HG02840 (cell line): ENCODE data around the gene ENPP7.

Source experiments
- ATAC-seq: cut with Tn5 transposase; IDR thresholded peaks from one replicate; pipeline ENCODE4 v1.9.1; 2021; ENCODE audit warnings: mild to moderate bottlenecking, moderate library complexity, moderate number of reproducible peaks; ENCODE audit not compliant: unreplicated experiment, low FRiP score

The ENPP7 gene

DNA sequence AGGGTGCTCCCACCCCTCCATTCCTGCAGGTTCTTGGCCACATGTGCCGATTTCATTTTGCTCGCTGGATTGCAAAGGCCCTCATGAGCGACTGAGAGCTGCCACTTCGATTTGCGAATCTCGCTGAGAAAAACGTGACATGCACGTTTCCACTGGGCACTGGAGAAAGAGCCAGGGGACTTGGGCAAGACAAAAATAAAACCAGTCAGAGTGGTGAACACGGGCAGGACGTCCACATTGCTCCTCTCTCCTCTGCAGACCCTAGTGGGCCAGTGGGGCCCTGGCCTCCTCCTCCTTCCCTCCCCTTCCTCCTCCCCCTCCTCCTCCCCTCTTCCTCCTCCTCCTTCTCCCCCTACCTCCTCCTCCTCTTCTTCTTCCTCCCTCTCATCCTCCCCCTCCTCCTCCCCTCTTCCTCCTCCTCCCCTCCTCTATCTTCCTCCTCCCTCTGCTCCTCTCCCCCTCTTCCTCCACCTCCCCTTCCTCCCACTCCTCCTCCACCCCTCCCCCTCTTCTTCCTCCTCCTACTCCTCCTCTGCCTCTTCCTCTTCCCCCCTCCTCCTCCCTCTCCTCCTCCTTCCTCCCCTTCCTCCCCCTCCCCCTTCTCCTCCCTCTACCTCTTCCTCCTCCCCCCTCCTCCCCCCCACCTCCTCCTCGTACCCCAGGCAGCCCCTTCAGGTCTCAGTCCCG lies 28.1 kb upstream of the ENPP7 start:
- ATAC-seq: no peak

DNA sequence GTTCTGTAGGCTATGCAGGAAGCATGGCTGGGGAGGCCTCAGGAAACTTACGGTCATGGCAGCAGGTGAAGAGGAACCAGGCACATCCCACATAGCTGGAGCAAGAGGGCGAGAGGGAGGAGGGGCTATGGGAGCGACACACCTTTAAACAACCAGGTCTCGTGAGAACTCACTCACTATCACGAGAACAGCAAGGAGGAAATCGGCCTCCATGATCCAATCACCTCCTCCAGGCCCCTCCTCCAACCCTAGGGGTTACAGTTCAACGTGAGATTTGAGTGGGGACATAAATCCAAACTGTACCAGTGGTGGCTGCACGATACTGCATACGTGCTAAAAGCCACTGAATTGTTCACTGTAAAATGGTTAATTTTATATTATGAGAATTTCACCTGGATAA lies 26.1 kb upstream of the ENPP7 start:
- no peak for ATAC-seq

DNA sequence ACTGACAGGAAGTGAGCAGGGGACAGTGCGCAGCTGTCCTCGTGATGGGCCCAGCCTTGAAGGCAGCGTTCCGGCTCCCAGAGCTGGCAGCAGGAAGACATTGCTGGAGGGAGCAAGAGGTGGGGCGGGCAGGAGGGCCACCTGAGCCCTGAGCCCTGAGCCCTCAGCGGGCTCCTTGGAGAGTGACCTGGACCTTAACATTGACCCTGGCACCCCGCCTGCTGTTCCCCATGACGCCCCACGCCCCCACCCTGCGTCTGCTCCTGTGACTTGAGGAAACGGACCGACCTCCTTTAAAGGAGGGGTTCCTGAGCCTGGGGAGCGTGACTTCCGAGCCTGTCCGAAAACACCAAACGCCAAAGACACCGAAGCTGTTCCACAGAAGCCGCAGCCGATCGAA lies 25.1 kb upstream of the ENPP7 start:
- no peak for ATAC-seq

DNA sequence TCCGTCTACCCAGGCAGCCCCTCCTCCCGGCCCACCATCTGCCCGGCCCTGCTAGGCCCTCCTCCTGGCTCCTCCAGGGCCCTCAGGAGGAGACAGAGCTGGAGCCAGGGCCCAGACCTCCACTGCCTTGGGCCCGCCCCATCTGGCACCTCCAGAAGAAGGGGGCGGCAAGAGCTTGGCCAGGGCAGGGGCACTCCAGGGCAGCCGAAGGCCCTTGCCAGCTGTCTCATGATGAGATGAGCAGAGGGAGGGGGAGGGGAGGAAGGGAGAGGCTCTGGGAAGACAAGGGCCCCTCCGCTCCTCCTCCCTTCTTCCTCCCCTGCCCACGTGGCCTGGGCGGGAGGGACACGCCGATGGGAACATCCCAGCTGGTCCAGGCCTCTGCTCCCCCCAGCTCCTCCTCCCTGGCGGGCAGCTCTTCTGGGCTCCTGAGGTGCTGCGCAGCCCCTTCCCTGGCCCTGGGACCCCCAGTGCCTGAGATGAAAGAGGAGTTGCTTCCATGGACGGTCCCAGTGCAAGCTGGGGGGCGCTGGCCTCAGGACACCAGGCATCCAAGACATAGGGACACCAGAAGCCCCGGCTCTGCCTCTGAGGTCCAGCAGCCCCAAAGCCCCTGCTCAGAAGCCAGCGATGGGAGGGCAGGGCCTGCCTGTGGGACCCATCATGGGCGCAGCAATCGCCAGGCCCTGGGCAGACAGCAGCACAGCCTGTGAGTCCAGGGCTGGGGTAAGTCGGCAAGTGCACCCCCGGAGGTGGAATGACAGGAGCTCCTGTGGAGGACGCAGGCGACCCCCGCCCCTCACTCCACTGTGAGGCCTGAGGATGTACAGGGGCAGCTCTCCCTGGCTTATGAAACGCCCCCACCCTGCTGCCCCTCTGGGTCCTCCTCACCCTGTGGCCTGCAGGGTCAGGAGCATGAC lies 23.6 kb upstream of the ENPP7 start:
- no peak for ATAC-seq

DNA sequence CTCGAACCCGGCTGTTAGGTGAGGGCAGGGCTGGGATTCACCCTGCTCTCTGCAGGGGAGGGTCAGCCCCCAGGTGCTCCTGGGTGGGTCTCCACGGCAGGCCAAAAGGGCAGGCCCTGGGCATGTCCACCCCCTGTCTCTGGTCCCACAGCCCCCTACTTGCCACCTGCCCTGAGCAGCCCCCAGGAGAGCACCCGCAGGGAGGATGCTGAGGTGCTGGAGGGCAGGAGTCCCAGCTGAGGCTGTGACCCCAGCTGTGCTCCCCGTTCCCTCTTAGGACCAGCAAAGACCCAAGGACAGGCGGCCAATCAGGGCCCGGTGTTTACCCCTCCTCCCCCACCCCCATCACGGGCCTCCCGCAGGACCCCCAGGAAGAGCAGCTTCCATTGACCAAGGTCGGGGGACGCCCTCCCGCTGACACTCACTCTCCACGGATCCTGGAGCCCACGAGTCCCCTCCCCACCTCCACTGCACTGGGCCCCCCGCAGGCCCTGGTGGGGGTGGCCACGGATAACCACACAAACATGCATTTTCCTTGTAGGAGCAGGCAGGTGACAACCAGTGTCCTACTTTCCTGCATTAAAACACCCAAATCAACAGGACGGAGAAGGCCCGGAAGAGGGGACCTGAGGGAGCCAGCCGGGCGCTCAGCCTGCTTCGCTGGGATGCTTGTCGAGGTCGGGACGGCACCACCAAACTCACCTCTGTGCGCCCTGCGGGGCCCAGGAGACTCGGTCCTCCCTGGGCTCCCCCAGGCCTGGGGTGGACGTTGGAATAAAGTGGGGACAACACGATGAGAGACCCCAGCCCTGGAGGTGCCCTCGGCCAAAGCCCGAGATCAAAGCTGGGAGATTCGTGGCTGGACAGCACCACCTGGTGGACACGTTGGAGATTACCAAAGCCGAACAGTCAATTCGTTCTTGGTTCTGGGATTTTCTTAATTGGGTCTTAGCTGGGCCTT lies 22.5 kb upstream of the ENPP7 start:
- ATAC-seq: no peak

DNA sequence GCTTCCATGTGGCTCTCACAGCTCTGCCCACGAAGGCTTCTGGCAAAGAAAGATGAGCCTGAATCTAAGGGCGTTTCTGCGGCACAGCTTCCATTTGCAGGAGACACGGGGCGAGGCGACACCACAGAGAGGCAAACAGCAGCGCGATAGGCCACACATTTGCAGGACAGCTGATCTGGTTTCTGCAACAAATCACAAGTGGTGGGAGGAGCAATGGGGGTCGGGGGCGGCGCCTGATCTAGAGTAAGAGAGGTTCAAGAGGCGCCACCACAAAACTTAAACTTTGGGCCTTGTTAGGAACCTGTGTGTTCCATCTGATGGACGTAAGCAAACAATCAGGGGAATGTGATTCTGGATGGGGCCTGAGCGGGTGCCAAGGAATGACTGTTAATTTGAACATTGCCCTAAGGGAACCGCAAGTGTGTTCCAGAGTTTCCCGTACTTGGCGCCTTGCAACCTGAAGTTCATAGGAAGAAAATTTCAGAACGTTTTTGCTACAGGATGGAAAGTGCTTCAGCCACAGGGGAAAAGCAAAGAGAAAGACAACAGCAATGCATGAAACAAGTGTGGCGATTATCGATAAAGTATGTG lies 18.9 kb upstream of the ENPP7 start:
- no peak for ATAC-seq

DNA sequence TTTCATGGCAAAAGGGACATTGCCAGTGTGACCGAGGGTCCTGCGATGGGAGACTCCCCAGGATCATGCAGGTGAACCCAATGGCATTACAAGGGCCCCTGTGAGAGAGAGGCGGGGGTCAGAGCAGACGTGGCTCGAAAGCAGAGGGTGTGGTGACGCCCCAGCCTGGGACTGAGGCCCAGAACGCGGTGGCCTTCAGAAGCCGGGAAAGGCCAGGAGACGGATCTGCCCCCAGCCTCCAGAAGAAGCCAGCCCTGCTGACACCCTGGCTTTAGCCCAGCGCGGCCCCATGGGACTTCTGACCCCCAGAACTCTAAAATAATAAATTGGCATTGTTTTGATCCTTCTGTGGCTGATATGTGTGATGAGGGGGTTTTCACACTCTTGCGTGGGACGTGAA lies 17.4 kb upstream of the ENPP7 start:
- no peak for ATAC-seq

DNA sequence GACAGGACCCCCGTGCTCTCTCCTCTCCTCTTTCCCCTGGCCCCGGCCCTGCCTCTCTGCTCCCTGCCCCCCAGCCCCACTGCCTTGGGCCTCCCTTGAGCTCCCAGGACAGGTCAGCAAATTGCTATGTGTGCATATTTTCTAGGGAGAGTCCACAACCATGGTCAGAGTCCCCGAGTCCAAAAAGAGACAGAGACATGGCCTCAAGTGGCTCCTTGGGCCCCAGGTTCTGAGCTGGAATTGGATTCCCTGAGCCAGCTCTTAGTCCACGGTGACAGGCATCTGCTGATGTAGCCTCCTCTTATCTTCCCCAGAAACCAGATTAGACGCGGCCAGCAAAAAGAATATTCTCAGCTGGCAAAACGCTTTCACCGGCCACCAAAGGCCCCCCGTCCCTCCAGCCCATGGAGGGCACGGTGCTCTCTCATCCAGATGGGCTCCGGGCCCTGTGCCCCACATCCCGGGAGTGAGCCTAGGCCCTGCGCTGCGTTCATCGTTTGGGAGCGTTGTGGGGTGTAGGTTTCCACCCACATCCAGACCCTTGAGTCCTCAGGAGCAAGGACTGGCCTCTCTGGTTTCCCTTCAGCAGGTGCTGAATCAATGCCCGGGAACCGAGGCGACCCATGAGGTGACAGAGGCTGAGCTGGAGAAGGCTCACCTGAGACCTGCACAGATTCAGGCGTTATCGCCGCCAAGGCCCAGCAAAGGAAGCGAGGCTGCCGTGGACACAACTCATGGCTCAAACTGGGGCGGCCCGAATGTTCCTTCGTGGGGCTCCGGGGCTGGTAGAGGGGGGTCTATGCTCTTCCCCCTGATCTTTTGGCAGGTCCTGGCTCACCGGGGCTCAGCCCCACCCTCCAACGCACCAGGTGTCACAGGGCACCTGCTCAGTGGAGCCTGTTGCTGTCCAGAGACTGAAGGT lies 16.3 kb upstream of the ENPP7 start:
- no peak for ATAC-seq

DNA sequence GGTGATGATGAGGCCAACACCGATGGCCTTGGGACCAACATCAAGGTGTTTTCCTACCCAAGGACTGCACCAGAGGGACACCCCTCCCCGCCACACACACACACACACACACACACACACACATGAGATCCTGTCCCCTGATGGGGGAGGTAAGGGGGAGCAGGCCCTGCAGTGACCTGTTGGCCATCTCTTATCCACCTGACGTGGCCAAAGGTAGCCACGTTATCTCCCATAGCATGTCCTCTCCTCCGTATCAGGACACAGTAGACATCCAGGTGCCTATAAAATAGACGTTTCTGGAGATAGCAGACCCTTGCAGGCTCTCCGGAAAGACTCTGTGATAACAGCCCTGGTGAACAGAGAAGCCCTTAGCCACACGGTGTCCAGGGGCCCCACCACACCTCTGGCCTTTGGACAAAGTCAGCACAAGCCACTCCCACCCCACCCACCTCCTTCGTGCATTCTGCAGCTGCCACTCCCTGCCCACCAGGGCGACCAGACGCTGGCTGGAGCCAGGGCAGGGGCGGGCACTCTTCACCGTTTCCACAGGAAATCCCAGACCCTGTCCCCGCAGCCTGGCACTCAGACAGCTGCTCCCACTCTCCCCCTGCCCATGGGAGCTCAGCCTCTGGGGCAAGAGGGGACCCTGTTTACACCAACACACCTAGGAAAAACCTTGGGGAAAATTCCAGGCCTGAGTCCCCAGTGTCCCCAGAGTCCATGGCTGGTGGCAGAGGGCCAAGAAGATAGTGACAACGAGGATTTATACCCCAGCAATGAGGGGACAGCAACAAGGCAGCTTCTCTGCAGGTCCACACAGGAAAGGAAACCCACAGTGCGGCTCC lies 15.4 kb upstream of the ENPP7 start:
- ATAC-seq: no peak

DNA sequence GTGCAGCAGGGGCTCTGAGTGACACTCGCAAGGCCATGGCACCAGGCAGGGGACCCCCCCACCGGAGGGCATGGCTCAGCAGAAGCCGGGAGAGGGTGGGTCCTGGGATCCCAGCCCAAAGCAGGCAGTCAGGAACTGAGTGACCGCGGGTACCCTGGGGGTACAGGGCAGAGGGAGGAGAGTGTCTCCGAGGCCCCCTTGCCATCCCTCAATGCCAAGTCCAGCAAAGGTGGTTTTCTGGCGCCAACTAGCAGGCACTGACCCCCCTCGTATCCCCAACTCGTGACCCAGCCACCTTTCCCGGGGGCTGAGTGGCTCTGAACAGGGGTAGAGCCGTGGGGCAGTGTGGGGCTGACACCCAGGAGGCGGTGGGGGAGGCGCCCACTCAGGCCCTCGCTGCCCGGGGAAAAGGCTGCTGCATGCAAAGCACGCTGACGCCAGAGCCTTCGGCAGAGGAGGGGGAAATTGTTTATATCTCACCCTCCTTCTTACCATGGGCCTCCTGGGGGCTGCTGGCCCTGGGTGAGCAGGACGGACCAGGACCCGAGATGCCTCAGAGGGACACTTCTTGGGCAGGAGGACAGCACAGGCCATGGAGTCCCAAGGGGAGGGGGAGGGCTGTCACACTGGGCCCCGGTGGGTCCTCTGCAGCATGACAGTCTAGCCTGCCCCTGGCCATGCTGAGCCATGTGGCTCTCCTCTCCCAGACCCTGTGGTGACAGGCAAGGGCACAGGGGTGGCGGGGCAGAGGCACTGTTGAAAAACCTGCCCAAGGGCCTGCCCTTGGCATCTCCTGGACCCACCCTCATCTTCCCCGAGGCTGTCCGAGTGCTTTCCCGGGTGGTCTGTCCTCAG lies 14.6 kb upstream of the ENPP7 start:
- ATAC-seq: no peak

DNA sequence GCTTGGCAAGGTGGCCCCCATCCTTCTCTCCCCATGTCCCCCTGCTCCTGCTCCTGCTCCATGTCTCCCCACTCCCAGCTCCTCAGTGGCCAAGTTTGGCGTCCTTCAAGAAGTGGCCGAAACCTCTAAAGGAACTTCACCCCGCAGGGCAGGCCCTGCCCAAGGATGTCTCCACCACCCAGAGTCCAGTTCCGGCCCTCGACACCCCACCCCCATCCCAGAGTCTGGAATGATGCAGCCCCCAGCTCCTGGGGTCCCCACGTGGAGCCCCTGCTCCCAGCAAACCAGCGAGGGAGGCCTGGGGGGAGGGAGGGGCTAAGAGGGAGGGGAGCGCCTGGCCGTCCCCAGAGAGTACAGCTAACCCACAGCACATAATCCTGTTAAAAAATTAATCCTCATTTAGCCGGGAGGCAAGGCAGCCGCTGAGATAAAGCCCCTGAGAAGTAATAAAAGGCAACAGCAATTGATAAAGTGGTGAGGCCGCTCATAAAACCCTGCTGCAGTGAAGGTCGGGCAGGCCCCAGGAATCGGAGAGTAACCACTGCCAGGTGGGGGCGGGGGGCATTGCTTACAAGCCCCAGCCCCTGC lies 9.9 kb upstream of the ENPP7 start:
- no peak for ATAC-seq

DNA sequence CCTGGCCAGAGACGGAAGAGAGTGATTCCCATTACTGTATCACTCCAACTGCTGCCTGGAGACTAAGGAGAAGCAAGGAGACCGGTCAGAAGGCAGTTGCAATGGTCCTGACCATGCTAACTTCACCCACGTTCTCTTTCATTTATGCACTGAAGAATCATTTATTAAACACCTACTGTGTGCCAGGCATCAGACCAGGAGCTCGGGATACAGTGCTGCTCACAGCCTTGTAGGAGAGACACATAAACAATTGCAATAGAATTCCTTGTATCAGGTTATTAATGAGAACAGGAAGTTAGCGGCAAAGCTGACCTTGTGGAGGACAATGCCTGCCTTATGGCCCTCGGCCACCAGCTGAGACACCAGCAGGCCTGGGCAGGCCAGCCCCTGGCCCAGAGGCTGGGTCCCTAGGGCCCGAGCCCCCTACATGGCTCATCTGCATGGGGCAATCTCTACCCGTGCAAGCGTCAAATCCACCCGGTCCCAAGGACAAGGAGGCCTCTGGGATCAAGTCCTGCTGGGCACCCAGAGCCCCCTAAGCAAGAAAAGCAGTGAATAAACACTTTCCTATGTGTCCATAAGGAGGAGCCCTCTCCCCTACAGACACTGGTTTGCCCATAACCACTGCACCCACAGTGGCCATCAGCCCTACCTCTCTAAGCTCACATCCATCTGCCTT lies 8.6 kb upstream of the ENPP7 start:
- ATAC-seq: no peak

DNA sequence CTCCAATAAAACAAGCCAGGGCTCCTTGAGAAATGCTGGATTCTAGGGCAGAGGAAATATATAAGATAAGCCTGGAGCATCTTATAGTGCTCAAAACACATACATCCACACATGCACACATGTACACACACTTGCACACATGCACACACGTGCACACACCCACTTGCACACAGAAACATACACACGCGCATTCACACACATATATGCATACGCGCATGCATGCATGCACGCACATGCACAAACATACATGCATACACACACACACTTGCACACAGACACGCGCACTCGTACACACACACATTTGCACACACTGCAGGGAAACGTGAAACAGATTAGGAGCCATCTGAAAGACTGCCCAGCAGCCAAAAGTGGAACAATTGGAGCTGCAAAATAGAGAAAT lies 8.0 kb upstream of the ENPP7 start:
- no peak for ATAC-seq

DNA sequence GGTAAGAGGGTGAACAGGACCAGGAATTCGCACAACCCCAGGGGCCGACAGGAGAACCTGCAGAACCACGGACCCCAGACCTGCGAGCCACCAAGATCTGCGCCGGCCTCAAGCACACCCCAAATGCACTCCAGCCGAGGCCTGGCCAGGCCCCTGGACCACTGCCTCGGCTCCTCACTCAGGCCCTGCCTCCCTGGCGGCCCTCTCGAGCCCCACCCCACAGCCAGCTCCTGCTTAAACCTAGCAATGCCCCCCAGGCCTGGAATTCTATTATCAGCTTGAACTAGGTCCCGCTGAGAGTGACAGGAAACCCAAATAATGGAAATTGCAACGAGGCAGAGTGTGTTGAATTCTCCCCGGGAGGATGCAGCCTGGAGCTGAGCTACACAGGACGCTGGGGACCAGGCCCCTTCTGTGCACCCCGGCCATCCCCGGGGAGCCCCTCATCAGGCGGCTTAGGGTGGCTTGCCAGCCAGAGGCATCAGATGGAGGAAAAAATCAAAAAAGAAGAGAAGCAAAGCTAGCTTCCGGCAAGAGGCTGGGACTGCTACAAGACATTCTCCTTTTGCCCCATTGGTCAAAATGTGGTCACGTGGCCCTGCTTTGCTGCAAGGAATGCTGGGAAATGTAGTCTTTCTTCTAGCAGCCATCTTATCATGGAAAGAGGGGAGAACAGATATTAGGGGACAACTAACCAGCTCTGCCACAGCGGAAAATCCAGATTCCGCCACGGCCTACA lies 2.4 kb upstream of the ENPP7 start:
- ATAC-seq: no peak

DNA sequence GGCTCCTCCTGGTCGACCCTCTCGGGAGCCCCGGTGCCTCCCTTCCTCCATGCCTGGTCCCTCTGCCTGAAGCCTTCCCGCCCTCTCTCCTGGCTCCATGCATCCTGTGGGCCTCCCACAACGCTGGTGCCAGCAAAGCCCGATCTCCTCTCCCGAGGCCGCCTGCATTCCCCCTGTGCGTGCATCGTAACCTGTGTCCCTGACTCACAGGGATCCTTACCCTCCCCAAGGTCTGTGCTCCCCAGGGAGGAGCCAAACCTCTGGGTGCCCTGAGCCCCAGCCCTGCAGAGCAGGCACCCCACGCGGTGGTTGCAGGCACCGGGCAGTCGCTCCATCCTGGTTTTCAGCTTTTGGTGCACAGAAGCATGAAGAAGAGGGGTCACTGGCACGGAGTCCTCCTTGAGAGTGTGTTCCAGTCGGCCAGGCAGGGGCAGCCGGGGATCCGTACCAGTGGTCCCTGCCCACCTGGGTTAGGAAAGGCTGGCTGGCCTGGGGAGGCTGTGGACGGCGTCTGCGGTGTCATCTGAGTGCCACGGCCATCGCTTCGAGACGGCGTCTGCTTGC lies 1.8 kb upstream of the ENPP7 start:
- ATAC-seq: no peak

DNA sequence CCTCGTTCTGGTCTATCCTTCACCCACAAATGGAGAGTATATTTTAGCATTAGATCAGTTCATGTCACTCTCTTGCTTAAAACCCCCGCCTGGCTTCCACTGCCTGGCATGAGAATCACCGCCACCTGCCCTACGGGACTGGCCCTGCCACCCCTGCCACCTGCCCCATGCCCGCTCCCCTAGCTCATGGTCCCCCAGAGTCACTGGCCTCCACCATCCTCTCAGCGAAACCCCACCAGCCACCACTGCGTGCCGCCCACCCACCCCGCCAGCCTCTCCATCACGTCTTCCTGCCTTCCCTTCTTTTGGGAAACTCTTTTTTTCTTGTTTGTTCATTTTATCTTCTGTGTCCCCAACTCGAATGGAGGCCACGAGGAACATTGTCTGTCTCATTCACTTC lies 982 bp upstream of the ENPP7 start:
- no peak for ATAC-seq
